Loucy (cell line): ENCODE results near the gene ZNF48.

Experiments
- H2AFZ ChIP-seq: fragments of 200-600 bp; sonication (generic); 2 replicates; pipeline ENCODE4 v1.6.0; 2016; ENCODE audit warnings: antibody characterized with exemption, mild to moderate bottlenecking, low read length, moderate library complexity
- H3F3A ChIP-seq: fragments of 200-600 bp; 2 replicates; pipeline ENCODE4 v1.6.0; 2016; ENCODE audit warnings: antibody characterized with exemption, low read depth, mild to moderate bottlenecking
- H3K27me3 ChIP-seq: fragments of 200-600 bp; sonication (generic); 2 replicates; pipeline ENCODE4 v1.6.1; 2014; ENCODE audit warnings: low read length, mild to moderate bottlenecking; ENCODE audit not compliant: insufficient read depth, poor library complexity, severe bottlenecking
- H3K36me3 ChIP-seq: fragments of 200-600 bp; sonication (generic); 2 replicates; pipeline ENCODE4 v1.6.1; 2016; ENCODE audit warnings: low read length; ENCODE audit not compliant: insufficient read depth
- H3K4me1 ChIP-seq: fragments of 200-600 bp; sonication (generic); 2 replicates; pipeline ENCODE4 v1.5.1; 2014; ENCODE audit warnings: low read length, mild to moderate bottlenecking; ENCODE audit not compliant: insufficient read depth, poor library complexity, severe bottlenecking
- H3K4me2 ChIP-seq: fragments of 200-600 bp; sonication (generic); 2 replicates; pipeline ENCODE4 v1.6.0; 2014; ENCODE audit warnings: antibody characterized with exemption, low read length, low read depth, mild to moderate bottlenecking; ENCODE audit not compliant: poor library complexity, severe bottlenecking
- H3K4me3 ChIP-seq: fragments of 200-600 bp; sonication (generic); 2 replicates; pipeline ENCODE4 v1.5.1; 2014; ENCODE audit warnings: low read length, mild to moderate bottlenecking, mixed read lengths; ENCODE audit not compliant: poor library complexity, severe bottlenecking
- H3K79me2 ChIP-seq: fragments of 200-600 bp; sonication (generic); 2 replicates; pipeline ENCODE4 v1.6.1; 2014; ENCODE audit warnings: low read length; ENCODE audit not compliant: insufficient read depth
- H3K9ac ChIP-seq: fragments of 200-600 bp; sonication (generic); 2 replicates; pipeline ENCODE4 v1.6.0; 2014; ENCODE audit warnings: mild to moderate bottlenecking, low read depth, low read length, moderate library complexity; ENCODE audit not compliant: poor library complexity, severe bottlenecking
- H3K9me2 ChIP-seq: fragments of 200-600 bp; sonication (generic); replicated peaks from 2 replicates; pipeline ENCODE4 v1.6.1; 2016; ENCODE audit warnings: low read depth, low read length, mixed read lengths
- H3K9me3 ChIP-seq: fragments of 200-600 bp; sonication (generic); 2 replicates; pipeline ENCODE4 v1.6.1; 2014; ENCODE audit warnings: mild to moderate bottlenecking, antibody characterized with exemption, low read length, low read depth; ENCODE audit not compliant: insufficient read depth
- H4K20me1 ChIP-seq: fragments of 200-600 bp; sonication (generic); 2 replicates; pipeline ENCODE4 v1.6.0; 2014; ENCODE audit warnings: antibody characterized with exemption, low read length, mild to moderate bottlenecking; ENCODE audit not compliant: insufficient read depth, poor library complexity, severe bottlenecking
- CTCF ChIP-seq: fragments of 200-600 bp; sonication (generic); conservative IDR thresholded peaks from 2 replicates; pipeline ENCODE4 v1.5.1; 2014; ENCODE audit warnings: mild to moderate bottlenecking, antibody characterized with exemption, low read length
- EZH2phosphoT487 ChIP-seq: fragments of 200-600 bp; IDR thresholded peaks from 2 replicates; pipeline ENCODE4 v1.6.1; 2018; ENCODE audit warnings: antibody characterized with exemption, mild to moderate bottlenecking, moderate library complexity, borderline replicate concordance

The ZNF48 gene

GRCh38 chr16:30372038-30372712 lies 23.0 kb upstream of the ZNF48 start:
- peak overlapping the region; percentile 92 for H3K4me2 ChIP-seq
- H3K9me2 ChIP-seq: no peaks in the 10 kb centered on the region
- H3F3A ChIP-seq: peaks cover 6% of the 10 kb centered on the region
- H3K9me3 ChIP-seq: no peaks in the 10 kb centered on the region
- TF ChIP-seq CTCF (no peak), EZH2phosphoT487 (no peak)
- H3K4me1 ChIP-seq: peaks cover 31% of the 10 kb centered on the region
- H3K27me3 ChIP-seq: no peaks in the 10 kb centered on the region
- H3K79me2 ChIP-seq: peaks cover 33% of the 10 kb centered on the region
- H4K20me1 ChIP-seq: peaks cover 27% of the 10 kb centered on the region
- H3K4me3 ChIP-seq: peak overlapping the region; percentile 74
- H2AFZ ChIP-seq: no peak overlapping the region
- peak overlapping the region; percentile 83 for H3K9ac ChIP-seq
- H3K36me3 ChIP-seq: no peaks in the 10 kb centered on the region

GRCh38 chr16:30372725-30373124 lies 22.5 kb upstream of the ZNF48 start:
- no peaks in the 10 kb centered on the region for H3K9me2 ChIP-seq
- no peaks in the 10 kb centered on the region for H3K9me3 ChIP-seq
- no peaks in the 10 kb centered on the region for H3K27me3 ChIP-seq
- no peak overlapping the region for H3K4me3 ChIP-seq
- H4K20me1 ChIP-seq: peaks cover 22% of the 10 kb centered on the region
- peaks cover 27% of the 10 kb centered on the region for H3K79me2 ChIP-seq
- H3K9ac ChIP-seq: peak overlapping the region; percentile 83
- TF ChIP-seq CTCF (no peak), EZH2phosphoT487 (no peak)
- H2AFZ ChIP-seq: no peak overlapping the region
- H3K36me3 ChIP-seq: no peaks in the 10 kb centered on the region
- peaks cover 31% of the 10 kb centered on the region for H3K4me1 ChIP-seq
- peaks cover 10% of the 10 kb centered on the region for H3F3A ChIP-seq
- no peak overlapping the region for H3K4me2 ChIP-seq

GRCh38 chr16:30374538-30374937 lies 20.7 kb upstream of the ZNF48 start, which contains the start of gene MYL11:
MYL11 (plus strand) TSS chr16:30374802; CDS start chr16:30374858, 56 bp downstream.
- H3K9ac ChIP-seq: no peak within 1 kb of the TSS
- H3K4me2 ChIP-seq: no peak within 1 kb of the TSS
- no peak within 1 kb of the TSS for H3K4me3 ChIP-seq
- H3K27me3 ChIP-seq: no peaks in the 10 kb centered on the region
- H3K9me3 ChIP-seq: no peaks in the 10 kb centered on the region
- no peaks in the 10 kb centered on the region for H3K9me2 ChIP-seq
- H3F3A ChIP-seq: peaks cover 16% of the 10 kb centered on the region
- H2AFZ ChIP-seq: no peak within 1 kb of the TSS
- no peaks in the 10 kb centered on the region for H3K36me3 ChIP-seq
- peaks cover 16% of the 10 kb centered on the region for H3K79me2 ChIP-seq
- H4K20me1 ChIP-seq: peaks cover 11% of the 10 kb centered on the region
- H3K4me1 ChIP-seq: peaks cover 32% of the 10 kb centered on the region
- TF ChIP-seq CTCF (no peak), EZH2phosphoT487 (no peak)
